DMS 273 treated with DMSO at 0.1 percent for 48 hours (cell line): Measurements from ENCODE around the gene ARNT2.
"Not testable (repeated sequence)": the region's sequence is repeated elsewhere in the genome, so short reads cannot be mapped to it uniquely, and the experiment has no call there.

Experiments used
- DNase-seq: peaks from one replicate; lab custom pipeline; 2025; lab: John Stamatoyannopoulos, UW

The ARNT2 gene

GRCh38 chr15:80404057-80404760, at the start of gene ARNT2:
ARNT2 (plus strand) TSS chr15:80404382; CDS start chr15:80404516, 134 bp downstream.
- no peak for DNase-seq

DNA sequence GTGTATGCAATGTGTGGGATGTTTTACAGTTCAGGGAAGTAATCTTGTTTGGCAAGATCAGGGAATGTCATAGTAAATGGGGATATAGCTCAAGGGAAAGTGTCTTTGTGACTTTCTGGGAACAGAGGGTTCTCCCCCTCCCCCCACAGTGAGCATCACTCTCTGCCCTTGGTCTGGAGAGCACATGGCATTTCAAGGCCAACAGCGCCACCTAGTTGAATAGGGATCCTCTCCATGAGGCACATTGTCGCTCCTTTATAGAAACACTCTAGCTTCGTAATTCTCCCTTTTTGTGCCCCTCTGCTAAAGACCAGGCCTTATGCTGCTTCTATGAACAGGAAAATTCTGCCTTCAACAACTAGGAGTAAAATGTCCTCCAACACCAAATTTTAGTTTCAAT, 37.1 kb upstream of the ARNT2 start:
- DNase-seq: no peak

DNA sequence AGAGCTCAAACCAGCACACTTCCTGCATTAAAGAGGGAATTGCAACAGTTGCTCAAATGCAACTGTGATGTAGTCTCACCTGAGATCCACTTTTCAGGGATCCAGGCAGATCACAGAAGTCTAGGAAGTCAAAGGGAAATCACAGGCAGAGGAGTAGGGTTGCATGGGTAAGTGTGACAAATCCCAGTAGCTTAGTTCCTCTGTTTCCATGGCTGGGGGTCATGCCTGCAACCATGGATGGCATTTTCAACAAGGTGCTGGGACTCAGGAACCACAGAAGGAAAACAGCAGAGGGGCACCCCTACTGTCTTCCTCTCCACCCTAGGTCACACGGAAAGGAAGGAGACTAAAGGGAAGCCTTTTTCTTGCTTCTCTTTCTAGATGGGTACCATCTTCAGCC, 36.5 kb upstream of the ARNT2 start:
- no peak for DNase-seq

DNA sequence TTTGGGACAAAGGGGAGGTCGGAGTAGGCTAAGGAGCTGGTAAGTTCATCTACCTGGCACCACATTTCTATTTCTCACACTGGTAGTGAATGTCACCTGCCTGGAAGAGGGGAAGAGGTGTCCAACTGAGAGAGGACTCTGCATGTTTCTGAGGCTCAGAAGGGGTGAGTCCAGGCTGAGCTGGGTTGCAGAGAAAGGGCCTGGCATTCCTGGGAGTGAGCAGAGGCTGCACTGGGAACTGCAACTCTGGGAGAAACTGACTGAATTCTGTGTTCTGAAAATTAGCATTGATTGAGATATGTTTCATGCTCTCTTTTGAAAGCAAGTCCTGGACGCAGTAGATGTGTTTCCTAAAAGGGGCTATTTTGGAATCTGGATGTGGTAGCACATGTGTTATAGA, 32.3 kb upstream of the ARNT2 start:
- DNase-seq: no peak

GRCh38 chr15:80374441-80374840, 29.7 kb upstream of the ARNT2 start:
- DNase-seq: no peak

- no peak for DNase-seq
Measured at GRCh38 chr15:80375968-80376891, 28.0 kb upstream of the ARNT2 start.

DNA sequence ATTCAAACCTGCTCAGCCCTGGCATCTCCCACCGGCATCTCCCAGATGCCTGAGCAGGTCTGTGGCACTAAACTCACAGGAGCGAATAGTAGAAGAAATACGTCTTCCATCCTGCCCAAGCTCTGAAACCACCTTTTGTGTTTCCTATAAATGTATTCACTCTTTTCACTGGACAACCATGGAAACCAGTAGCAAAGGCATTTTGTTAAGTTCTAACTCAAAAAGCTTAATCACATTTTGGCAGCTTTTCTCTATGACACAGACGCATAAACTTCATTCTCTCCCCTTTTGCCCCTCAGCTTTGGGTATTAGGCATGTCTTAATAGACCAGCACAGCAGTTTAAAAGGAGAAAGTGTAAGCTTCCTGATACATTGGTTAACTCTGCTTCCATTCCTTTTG, 24.5 kb upstream of the ARNT2 start:
- DNase-seq: no peak

GRCh38 chr15:80380154-80380553, 24.0 kb upstream of the ARNT2 start:
- DNase-seq: no peak

- DNase-seq: no peak
Measured at GRCh38 chr15:80382285-80382684, 21.9 kb upstream of the ARNT2 start.

DNA sequence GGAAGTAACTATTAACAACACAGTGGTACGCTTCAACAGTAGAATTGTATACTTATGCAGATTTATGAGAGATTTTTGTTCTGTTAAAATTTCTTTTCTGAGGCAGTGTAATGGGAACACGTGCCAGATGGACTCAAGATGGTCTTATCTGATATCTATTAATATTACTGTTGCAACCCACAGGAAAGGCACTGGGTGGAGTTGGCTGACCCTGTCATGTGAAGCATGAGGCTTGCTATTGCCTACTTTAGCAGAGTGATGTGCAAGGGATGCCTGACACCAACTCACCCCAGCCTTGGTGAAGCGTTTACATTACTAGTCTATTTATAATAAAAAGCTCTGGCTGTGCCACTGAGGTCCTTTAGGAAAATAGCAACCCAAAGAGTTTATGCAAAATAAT, 19.8 kb upstream of the ARNT2 start:
- DNase-seq: no peak

DNA sequence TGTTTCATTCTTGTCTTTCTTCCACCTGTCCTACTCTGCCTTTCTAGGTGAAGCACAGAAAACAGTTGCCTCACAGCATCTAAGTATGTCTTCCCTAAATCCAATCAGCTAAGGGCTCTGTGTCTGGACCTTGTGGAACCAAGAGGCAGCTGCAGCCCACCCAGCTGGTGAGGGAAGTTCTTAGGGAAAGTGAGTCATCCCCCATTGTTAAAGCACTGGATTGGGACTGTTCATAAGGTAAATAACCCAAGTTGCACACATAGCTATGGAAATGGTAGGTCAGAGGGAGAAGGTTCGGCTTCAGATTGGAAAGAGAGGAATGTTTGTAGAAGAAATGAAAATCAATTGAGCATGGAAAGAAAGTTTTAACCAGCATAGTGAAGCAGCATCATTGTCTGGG, 18.0 kb upstream of the ARNT2 start:
- no peak for DNase-seq

DNA sequence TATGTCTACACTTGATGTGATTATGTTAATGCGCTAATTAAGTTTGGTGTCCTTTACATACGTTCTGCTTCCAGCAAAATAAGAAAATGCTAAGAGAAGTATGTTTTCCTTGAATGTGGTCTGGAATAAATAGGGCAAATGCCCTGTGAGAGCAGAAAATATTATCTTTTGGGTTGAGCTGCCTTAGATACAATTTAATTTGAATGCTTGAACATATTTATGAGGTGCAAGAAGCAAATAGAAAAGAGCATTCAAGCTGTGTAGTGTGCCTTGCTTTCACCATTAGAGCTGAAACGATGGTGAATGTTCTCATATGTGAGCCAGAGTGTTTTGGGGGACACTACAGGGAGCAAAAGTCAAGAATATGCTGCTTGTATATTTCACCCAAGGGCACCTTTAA, 15.9 kb upstream of the ARNT2 start:
- no peak for DNase-seq

- no peak for DNase-seq
Measured at GRCh38 chr15:80389370-80389769, 14.8 kb upstream of the ARNT2 start.

- not testable (repeated sequence) for DNase-seq
Measured at GRCh38 chr15:80390942-80391341, 13.2 kb upstream of the ARNT2 start.

- no peak for DNase-seq
Measured at GRCh38 chr15:80395616-80396015, 8.6 kb upstream of the ARNT2 start.

- DNase-seq: no peak
Measured at GRCh38 chr15:80396096-80396495, 8.1 kb upstream of the ARNT2 start.

GRCh38 chr15:80399508-80399907, 4.7 kb upstream of the ARNT2 start:
- DNase-seq: no peak

- DNase-seq: no peak
Measured at GRCh38 chr15:80401456-80401855, 2.7 kb upstream of the ARNT2 start.

- no peak for DNase-seq
Measured at GRCh38 chr15:80402339-80402738, 1.8 kb upstream of the ARNT2 start.

GRCh38 chr15:80403712-80404056, 498 bp upstream of the ARNT2 start:
- DNase-seq: no peak

DNA sequence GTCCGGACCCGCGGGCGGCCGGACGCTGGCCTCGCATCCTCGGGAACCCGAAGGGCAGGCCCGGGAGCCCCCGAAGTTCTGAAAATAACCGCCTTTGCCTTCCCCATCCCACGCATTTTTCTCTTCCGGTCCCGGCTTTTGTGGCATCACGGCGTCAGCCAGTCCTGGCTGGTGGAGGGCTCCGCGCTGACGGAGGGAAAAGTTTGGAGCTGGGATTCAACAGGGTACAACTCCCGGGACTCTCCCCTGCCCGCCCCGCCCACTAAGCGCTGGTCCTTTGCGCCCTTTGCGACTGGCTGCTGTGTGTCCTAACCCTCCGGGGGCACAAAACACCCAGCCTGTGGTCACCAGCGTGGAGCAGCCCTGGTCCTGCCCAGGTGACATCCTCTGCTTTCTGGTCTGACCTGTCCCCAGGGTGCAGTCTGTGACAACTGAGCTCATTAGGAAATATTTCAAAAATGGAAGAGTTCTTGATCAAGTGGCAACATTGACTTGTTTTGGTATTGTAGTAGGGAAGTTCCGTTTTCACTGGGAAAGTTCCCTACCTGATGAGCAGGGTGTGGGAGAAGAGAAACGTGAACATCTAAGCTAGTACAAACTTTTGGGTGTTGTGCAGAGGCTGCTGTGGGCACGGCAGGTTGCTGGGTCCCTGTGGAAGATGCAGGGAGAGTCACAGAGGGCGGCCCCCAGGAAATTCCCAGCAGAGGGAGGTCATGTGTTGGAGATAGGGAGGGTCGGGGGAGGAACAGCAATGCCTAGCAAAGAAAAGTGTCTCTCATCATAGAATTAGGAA, 775 bp downstream of the ARNT2 start:
- DNase-seq: no peak

- DNase-seq: no peak
Measured at GRCh38 chr15:80405554-80405850, 1.3 kb downstream of the ARNT2 start.

- DNase-seq: no peak
Measured at GRCh38 chr15:80405970-80406369, 1.8 kb downstream of the ARNT2 start.
